Renal pelvis (tissue), 4 donors: ENCODE results near the gene DNAJC6. TPM values are rescaled to one million over a fixed set of nuclear protein-coding genes. Genes with fewer than 3 reads are reported as not detected.
"Not testable (repeated sequence)": the region's sequence is repeated elsewhere in the genome, so short reads cannot be mapped to it uniquely, and the experiment has no call there.

ENCODE experiments used
- DNase-seq: peaks from one replicate; pipeline ENCODE4 v3.0.0-alpha.2; 2013
- polyA plus RNA-seq, 3 donors: library from polyadenylated mRNA; unstranded; fragments of 120-200 nt; gene quantifications; one replicate each; pipeline ENCODE4 v1.2.1, GENCODE V29; 2013; ENCODE audit not compliant: insufficient read length in 3 of 3

Gene DNAJC6
- polyA plus RNA-seq, 3 donors, result 5.6 to 8.0 (median 7.4) TPM

GRCh38 chr1:65429078-65429477 lies 119.7 kb downstream of the DNAJC6 start:
- DNase-seq, result no peak

- DNase-seq, result no peak
These were observed 120.5 kb downstream of the DNAJC6 start for GRCh38 chr1:65429806-65430205.

GRCh38 chr1:65431111-65431705 lies 121.9 kb downstream of the DNAJC6 start:
- DNase-seq, result no peak

GRCh38 chr1:65432918-65433317 lies 123.6 kb downstream of the DNAJC6 start:
- no peak for DNase-seq

GRCh38 chr1:65434255-65434654 lies 124.9 kb downstream of the DNAJC6 start:
- no peak for DNase-seq

- no peak for DNase-seq
These were observed 125.4 kb downstream of the DNAJC6 start for GRCh38 chr1:65434760-65435159.

- no peak for DNase-seq
These were observed 126.6 kb downstream of the DNAJC6 start for GRCh38 chr1:65435987-65436386.

- DNase-seq, result no peak
These were observed 128.3 kb downstream of the DNAJC6 start for GRCh38 chr1:65437616-65438015.

- DNase-seq, result no peak
These were observed 131.1 kb downstream of the DNAJC6 start for GRCh38 chr1:65440322-65440900.

GRCh38 chr1:65440915-65441314 lies 131.6 kb downstream of the DNAJC6 start:
- DNase-seq, result no peak

- no peak for DNase-seq
These were observed 132.1 kb downstream of the DNAJC6 start for GRCh38 chr1:65441464-65441863.

- no peak for DNase-seq
These were observed 133.1 kb downstream of the DNAJC6 start for GRCh38 chr1:65442442-65442841.

GRCh38 chr1:65443647-65444046 lies 134.3 kb downstream of the DNAJC6 start:
- no peak for DNase-seq

GRCh38 chr1:65444128-65444640 lies 134.8 kb downstream of the DNAJC6 start:
- DNase-seq, result no peak

- DNase-seq, result no peak
These were observed 136.5 kb downstream of the DNAJC6 start for GRCh38 chr1:65445837-65446236.

- DNase-seq, result no peak
These were observed 140.0 kb downstream of the DNAJC6 start for GRCh38 chr1:65449214-65449823.

GRCh38 chr1:65455678-65456077 lies 146.3 kb downstream of the DNAJC6 start:
- DNase-seq, result not testable (repeated sequence)

GRCh38 chr1:65456481-65456880 lies 147.1 kb downstream of the DNAJC6 start:
- no peak for DNase-seq

- DNase-seq, result no peak
These were observed 148.5 kb downstream of the DNAJC6 start for GRCh38 chr1:65457868-65458267.

- no peak for DNase-seq
These were observed 149.5 kb downstream of the DNAJC6 start for GRCh38 chr1:65458730-65459396.

GRCh38 chr1:65459397-65459768 lies 150.0 kb downstream of the DNAJC6 start:
- no peak for DNase-seq
